ENCODE data around the gene UGT1A10. TPM values are rescaled to one million over a fixed set of nuclear protein-coding genes. Genes with fewer than 3 reads are reported as not detected.

The UGT1A10 gene
- total and polyA plus RNA-seq, 2 of the 13 experiments (the other 11 are each of a cell fraction or from before 2014, with no cell fraction given), result not detected

DNA sequence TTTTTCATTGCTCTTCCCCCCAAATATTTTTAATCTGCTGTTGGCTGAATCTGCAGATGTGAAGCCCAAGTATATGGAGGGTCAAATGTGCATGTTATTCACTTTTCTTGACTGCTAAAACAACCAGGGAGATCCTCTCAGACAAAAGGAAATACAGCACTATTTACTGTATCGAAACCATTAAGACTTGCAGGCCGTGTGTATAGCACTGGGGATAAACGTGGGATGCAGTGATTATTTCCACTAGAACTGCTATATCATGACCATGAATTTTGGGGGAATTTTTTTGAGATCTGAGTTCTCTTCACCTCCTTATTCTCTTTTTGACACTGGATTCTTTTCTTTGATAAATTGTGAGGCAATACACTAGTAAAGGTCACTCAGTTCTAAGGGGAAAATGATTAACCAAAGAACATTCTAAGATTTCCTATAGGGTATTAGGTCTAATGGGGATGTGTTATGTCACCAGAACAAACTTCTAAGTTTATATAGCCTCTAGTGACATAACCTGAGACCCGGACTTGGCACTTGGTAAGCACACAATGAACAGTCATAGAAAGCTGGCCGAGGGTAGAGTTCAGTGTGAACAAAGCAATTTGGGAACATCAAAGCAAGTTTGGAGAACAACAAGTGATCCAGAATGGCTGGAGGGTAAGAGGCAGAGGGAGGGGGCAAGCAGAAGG, 109.0 kb downstream of the UGT1A10 start (continued):
- TF ChIP-seq ZSCAN25 (CRISPR knock-in tag; IDR thresholded peaks at IDR 0.05), result 0 out of 2 replicates have a peak, but pooled peaks have one; percentile 52
- peak; percentile 83; the same call in 1 of the 2 replicates for TF ChIP-seq ZNF441 (CRISPR knock-in tag; IDR thresholded peaks at IDR 0.05; ENCODE audit: borderline replicate concordance)
- TF ChIP-seq KMT2B (CRISPR knock-in tag; IDR thresholded peaks at IDR 0.05), result peak; percentile 48; the same call in 1 of the 2 replicates
- TF ChIP-seq ATF1 (CRISPR knock-in tag; IDR thresholded peaks at IDR 0.05), result peak; percentile 86
- no peak for TF ChIP-seq SRF (IDR thresholded peaks at IDR 0.05; ENCODE audit: low read depth, low read length)
- no peak for TF ChIP-seq SETDB1 (CRISPR knock-in tag; IDR thresholded peaks at IDR 0.05; ENCODE audit: borderline replicate concordance)
- TF ChIP-seq, protein P1, sequence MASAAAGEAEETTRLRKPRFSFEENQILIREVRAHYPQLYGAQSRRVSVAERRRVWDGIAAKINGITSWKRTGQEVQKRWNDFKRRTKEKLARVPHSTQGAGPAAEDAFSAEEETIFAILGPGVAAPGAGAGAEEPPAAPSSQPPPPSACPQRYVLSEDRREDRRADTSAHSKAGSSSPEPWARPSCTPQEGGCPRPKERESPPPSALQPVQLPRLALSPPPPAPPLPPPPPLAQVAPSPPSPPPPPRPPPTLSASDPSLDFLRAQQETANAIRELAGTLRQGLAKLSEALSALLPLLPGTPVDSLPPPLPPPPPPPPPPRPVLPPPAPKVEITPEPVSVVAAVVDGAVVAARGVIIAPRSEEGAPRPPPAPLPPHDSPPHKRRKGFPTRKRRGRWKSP (CRISPR knock-in tag; IDR thresholded peaks at IDR 0.05), result 0 out of 2 replicates have a peak, but pooled peaks have one; percentile 46
- TF ChIP-seq CC2D1A (CRISPR knock-in tag; IDR thresholded peaks at IDR 0.05), result peak; percentile 87; the same call in 1 of the 2 replicates
- TF ChIP-seq ZNF224 (CRISPR knock-in tag; IDR thresholded peaks at IDR 0.05), result no peak
- no peak for TF ChIP-seq ZNF101 (CRISPR knock-in tag; IDR thresholded peaks at IDR 0.05; ENCODE audit: borderline replicate concordance, low read depth)
- TF ChIP-seq, protein P2, sequence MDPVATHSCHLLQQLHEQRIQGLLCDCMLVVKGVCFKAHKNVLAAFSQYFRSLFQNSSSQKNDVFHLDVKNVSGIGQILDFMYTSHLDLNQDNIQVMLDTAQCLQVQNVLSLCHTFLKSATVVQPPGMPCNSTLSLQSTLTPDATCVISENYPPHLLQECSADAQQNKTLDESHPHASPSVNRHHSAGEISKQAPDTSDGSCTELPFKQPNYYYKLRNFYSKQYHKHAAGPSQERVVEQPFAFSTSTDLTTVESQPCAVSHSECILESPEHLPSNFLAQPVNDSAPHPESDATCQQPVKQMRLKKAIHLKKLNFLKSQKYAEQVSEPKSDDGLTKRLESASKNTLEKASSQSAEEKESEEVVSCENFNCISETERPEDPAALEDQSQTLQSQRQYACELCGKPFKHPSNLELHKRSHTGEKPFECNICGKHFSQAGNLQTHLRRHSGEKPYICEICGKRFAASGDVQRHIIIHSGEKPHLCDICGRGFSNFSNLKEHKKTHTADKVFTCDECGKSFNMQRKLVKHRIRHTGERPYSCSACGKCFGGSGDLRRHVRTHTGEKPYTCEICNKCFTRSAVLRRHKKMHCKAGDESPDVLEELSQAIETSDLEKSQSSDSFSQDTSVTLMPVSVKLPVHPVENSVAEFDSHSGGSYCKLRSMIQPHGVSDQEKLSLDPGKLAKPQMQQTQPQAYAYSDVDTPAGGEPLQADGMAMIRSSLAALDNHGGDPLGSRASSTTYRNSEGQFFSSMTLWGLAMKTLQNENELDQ (CRISPR knock-in tag; IDR thresholded peaks at IDR 0.05; ENCODE audit: borderline replicate concordance), result no peak
- TF ChIP-seq, protein P3, sequence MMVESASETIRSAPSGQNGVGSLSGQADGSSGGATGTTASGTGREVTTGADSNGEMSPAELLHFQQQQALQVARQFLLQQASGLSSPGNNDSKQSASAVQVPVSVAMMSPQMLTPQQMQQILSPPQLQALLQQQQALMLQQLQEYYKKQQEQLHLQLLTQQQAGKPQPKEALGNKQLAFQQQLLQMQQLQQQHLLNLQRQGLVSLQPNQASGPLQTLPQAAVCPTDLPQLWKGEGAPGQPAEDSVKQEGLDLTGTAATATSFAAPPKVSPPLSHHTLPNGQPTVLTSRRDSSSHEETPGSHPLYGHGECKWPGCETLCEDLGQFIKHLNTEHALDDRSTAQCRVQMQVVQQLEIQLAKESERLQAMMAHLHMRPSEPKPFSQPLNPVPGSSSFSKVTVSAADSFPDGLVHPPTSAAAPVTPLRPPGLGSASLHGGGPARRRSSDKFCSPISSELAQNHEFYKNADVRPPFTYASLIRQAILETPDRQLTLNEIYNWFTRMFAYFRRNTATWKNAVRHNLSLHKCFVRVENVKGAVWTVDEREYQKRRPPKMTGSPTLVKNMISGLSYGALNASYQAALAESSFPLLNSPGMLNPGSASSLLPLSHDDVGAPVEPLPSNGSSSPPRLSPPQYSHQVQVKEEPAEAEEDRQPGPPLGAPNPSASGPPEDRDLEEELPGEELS (CRISPR knock-in tag; IDR thresholded peaks at IDR 0.05), result peak; percentile 93
- TF ChIP-seq, protein P4, sequence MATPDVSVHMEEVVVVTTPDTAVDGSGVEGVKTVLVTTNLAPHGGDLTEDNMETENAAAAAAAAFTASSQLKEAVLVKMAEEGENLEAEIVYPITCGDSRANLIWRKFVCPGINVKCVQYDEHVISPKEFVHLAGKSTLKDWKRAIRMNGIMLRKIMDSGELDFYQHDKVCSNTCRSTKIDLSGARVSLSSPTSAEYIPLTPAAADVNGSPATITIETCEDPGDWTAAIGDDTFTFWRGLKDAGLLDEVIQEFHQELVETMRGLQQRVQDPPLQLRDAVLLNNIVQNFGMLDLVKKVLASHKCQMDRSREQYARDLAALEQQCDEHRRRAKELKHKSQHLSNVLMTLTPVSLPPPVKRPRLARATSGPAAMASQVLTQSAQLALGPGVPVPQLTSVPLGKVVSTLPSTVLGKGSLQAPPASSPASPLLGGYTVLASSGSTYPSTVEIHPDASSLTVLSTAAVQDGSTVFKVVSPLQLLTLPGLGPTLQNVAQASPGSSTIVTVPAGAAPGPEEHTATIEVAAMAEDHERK (CRISPR knock-in tag; IDR thresholded peaks at IDR 0.05; ENCODE audit: low read depth), result no peak
- no peak for TF ChIP-seq PLRG1 (conservative IDR thresholded peaks at IDR 0.05)
- 0 out of 2 replicates have a peak, but pooled peaks have one; percentile 40 for TF ChIP-seq TOPORS (CRISPR knock-in tag; IDR thresholded peaks at IDR 0.05)
- no peak for TF ChIP-seq GTF2F1 (IDR thresholded peaks at IDR 0.05; ENCODE audit: low read length)
- TF ChIP-seq ZFP36 (IDR thresholded peaks at IDR 0.05; ENCODE audit: borderline replicate concordance, low read depth, low read length, partially characterized antibody), result peak; percentile 65
- TF ChIP-seq ZNF260 (CRISPR knock-in tag; IDR thresholded peaks at IDR 0.05; ENCODE audit: borderline replicate concordance, low read depth), result no peak
- TF ChIP-seq RARA (CRISPR knock-in tag; IDR thresholded peaks at IDR 0.05), result peak; percentile 100
- peak; percentile 98 for TF ChIP-seq HDAC2 (CRISPR knock-in tag; IDR thresholded peaks at IDR 0.05)
- no peak for TF ChIP-seq HES4 (CRISPR knock-in tag; IDR thresholded peaks at IDR 0.05; ENCODE audit: borderline replicate concordance)
- 0 out of 2 replicates have a peak, but pooled peaks have one; percentile 42 for TF ChIP-seq SNAI1 (CRISPR knock-in tag; IDR thresholded peaks at IDR 0.05; ENCODE audit: borderline replicate concordance)
- TF ChIP-seq EZH2 (conservative IDR thresholded peaks at IDR 0.05; ENCODE audit: low read depth, low read length), result no peak
- 0 out of 2 replicates have a peak, but pooled peaks have one; percentile 63 for TF ChIP-seq MED13 (CRISPR knock-in tag; IDR thresholded peaks at IDR 0.05)
